ENCODE measurements around the gene ITGBL1. TPM values are rescaled to one million over a fixed set of nuclear protein-coding genes. Genes with fewer than 3 reads are reported as not detected.

ITGBL1 gene
- total RNA-seq, 4 donors from 2014 or later: 5.0 to 21.5 (median 8.8) TPM

GRCh38 chr13:101703081-101703480 is 250.6 kb downstream of the ITGBL1 start:
- DNase-seq (ENCODE audit: low spot score in 2 of 2): no peak
- H3K4me3 ChIP-seq (ENCODE audit: low read depth, poor library complexity, severe bottlenecking): no peak overlapping the region
- WGBS, 2 donors: 91 to 93% methylated on average over 1 of the region's 1 CpG
- TF ChIP-seq POLR2A (IDR thresholded peaks at IDR 0.05): no peak
- intact Hi-C loops (cut with DNase I; ENCODE audit: low total_unique reads): no loop called here

- H3K4me3 ChIP-seq (ENCODE audit: low read depth, poor library complexity, severe bottlenecking): no peak overlapping the region
- DNase-seq (ENCODE audit: low spot score in 2 of 2): no peak
These were observed 251.4 kb downstream of the ITGBL1 start for GRCh38 chr13:101703838-101704237.

GRCh38 chr13:101706651-101707050 is 254.2 kb downstream of the ITGBL1 start:
- TF ChIP-seq POLR2A (IDR thresholded peaks at IDR 0.05): no peak
- no peak for TF ChIP-seq CTCF (IDR thresholded peaks at IDR 0.05)
- intact Hi-C loops (cut with DNase I; ENCODE audit: low total_unique reads): no loop called here
- H3K4me3 ChIP-seq (ENCODE audit: low read depth, poor library complexity, severe bottlenecking): no peak overlapping the region
- peak in 1 of 2 donors; percentile 62 for DNase-seq (ENCODE audit: low spot score in 2 of 2)
- 37 to 44% methylated on average over 6 of the region's 6 CpGs for whole genome bisulfite sequencing, 2 donors

More at GRCh38 chr13:101703838-101704237, 251.4 kb downstream of the ITGBL1 start:
- intact Hi-C loops (cut with DNase I; ENCODE audit: low total_unique reads): no loop called here
- 64 to 79% methylated on average over 3 of the region's 3 CpGs for WGBS, 2 donors
- TF ChIP-seq CTCF (IDR thresholded peaks at IDR 0.05): no peak
- no peak for TF ChIP-seq POLR2A (IDR thresholded peaks at IDR 0.05)

GRCh38 chr13:101707659-101708058 is 255.2 kb downstream of the ITGBL1 start:
- H3K4me3 ChIP-seq (ENCODE audit: low read depth, poor library complexity, severe bottlenecking): no peak overlapping the region
- 74 to 90% methylated on average over 2 of the region's 2 CpGs for WGBS, 2 donors
- TF ChIP-seq CTCF (IDR thresholded peaks at IDR 0.05) (no peak), POLR2A (IDR thresholded peaks at IDR 0.05) (no peak)
- intact Hi-C loops (cut with DNase I; ENCODE audit: low total_unique reads): no loop called here
- no peak for DNase-seq (ENCODE audit: low spot score in 2 of 2)

GRCh38 chr13:101708115-101708514 is 255.6 kb downstream of the ITGBL1 start:
- 90 to 100% methylated on average over 1 of the region's 1 CpG for WGBS, 2 donors
- TF ChIP-seq POLR2A (IDR thresholded peaks at IDR 0.05) (no peak), CTCF (IDR thresholded peaks at IDR 0.05) (no peak)
- intact Hi-C loops (cut with DNase I; ENCODE audit: low total_unique reads): no loop called here
- no peak overlapping the region for H3K4me3 ChIP-seq (ENCODE audit: low read depth, poor library complexity, severe bottlenecking)
- DNase-seq (ENCODE audit: low spot score in 2 of 2): no peak

GRCh38 chr13:101709952-101710351 is 257.5 kb downstream of the ITGBL1 start:
- no peak overlapping the region for H3K4me3 ChIP-seq (ENCODE audit: low read depth, poor library complexity, severe bottlenecking)
- intact Hi-C loops (cut with DNase I; ENCODE audit: low total_unique reads): no loop called here
- no peak for DNase-seq (ENCODE audit: low spot score in 2 of 2)
- TF ChIP-seq CTCF (IDR thresholded peaks at IDR 0.05) (no peak), POLR2A (IDR thresholded peaks at IDR 0.05) (no peak)
- 94 to 98% methylated on average over 6 of the region's 6 CpGs for WGBS, 2 donors

Measured in lower leg skin (tissue), 4 donors.